Germinal center (tissue), 1 donor: ENCODE data around the gene OPRM1.

Experiments
- DNase-seq: peaks from one replicate; pipeline ENCODE4 v3.0.0; 2012; ENCODE audit warnings: mixed read lengths, low spot score

Gene OPRM1

GRCh38 chr6:154206141-154206540 is 167.1 kb downstream of the OPRM1 start:
- DNase-seq, result no peak

DNA sequence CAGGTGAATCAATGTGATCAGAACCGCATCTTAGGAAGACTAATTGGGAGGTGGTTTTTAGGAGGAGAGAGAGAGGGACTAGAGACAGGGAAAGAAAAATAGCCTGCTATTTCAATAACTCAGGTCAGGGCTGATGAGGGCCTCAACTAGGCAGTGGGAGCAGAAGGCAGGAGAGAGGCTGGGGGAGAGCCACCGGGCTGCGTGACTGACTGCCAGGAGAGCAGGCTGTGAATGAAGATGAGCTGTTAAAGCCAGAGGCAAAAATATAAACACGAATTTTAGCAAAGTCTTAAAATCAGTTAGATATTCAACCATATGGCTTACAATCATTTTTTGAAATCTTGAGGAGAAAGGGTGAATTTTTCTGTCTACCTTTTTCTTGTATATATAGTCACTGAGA is 168.0 kb downstream of the OPRM1 start:
- DNase-seq, result no peak

GRCh38 chr6:154209555-154209954 is 170.5 kb downstream of the OPRM1 start:
- no peak for DNase-seq

- DNase-seq, result no peak
These were observed 171.6 kb downstream of the OPRM1 start for GRCh38 chr6:154210678-154211077.

DNA sequence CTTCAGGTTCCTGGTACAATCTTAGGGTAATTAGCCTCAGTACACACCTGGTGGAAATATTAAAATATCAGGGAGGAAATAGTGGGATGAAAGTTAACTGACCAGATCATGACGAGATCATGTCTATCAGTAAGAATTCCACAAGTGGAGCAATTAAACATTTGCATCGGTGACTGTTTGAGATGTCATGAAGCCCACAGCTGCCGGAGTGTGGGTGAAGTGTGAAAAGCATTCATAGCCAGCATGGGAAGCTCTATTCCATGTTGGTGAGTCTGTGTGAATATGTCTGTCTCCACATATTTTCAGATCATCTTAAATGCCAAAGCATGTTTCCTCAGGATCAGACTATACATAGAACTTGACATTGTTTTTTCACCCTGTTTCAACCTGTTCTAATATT is 174.7 kb downstream of the OPRM1 start:
- no peak for DNase-seq

GRCh38 chr6:154218301-154218700 is 179.3 kb downstream of the OPRM1 start:
- no peak for DNase-seq

GRCh38 chr6:154218787-154219186 is 179.7 kb downstream of the OPRM1 start:
- DNase-seq, result no peak

DNA sequence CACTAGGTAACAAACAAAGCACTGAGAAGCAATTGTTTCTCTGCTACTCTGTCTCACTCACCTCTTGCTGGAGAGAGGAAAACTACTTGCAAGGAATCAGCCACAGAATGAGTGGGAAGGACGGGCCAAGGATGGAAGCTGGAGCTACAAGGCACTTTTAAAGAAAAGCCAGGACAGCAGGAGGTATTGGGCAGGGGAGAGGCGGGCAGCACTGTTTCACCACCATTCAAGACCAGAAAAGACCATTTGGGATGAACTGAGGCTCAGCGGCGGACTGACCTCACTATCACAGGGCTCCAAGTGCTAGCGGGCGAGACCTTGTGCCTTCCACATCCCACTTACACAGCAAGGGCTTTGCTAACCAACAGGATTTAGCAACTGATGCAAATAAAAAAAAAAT is 180.2 kb downstream of the OPRM1 start:
- no peak for DNase-seq

GRCh38 chr6:154222716-154223115 is 183.7 kb downstream of the OPRM1 start:
- DNase-seq, result no peak

DNA sequence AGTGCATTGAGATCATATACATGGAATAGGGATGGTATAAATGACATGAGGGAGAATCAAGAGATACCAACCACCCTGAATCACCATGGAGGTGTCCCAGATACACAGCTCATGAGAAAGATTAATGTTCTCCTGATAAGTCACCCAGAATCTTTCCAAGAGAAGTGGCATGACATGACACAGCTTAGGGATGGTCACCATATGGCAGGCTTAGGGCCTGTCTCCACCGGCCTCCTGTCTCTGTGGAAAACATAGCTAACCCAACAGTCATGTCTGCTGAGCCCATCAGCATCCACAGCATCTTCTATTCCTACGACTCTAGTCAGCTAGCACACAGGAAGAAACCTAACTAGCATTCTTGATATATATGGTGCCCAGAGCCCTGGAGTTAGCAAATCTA is 184.3 kb downstream of the OPRM1 start:
- no peak for DNase-seq

- no peak for DNase-seq
These were observed 187.4 kb downstream of the OPRM1 start for GRCh38 chr6:154226461-154226860.

- DNase-seq, result no peak
These were observed 189.0 kb downstream of the OPRM1 start for GRCh38 chr6:154227862-154228520.

GRCh38 chr6:154228521-154228905 is 189.5 kb downstream of the OPRM1 start:
- DNase-seq, result no peak

GRCh38 chr6:154229786-154230185 is 190.7 kb downstream of the OPRM1 start:
- DNase-seq, result no peak

- no peak for DNase-seq
These were observed 191.4 kb downstream of the OPRM1 start for GRCh38 chr6:154230393-154230792.

DNA sequence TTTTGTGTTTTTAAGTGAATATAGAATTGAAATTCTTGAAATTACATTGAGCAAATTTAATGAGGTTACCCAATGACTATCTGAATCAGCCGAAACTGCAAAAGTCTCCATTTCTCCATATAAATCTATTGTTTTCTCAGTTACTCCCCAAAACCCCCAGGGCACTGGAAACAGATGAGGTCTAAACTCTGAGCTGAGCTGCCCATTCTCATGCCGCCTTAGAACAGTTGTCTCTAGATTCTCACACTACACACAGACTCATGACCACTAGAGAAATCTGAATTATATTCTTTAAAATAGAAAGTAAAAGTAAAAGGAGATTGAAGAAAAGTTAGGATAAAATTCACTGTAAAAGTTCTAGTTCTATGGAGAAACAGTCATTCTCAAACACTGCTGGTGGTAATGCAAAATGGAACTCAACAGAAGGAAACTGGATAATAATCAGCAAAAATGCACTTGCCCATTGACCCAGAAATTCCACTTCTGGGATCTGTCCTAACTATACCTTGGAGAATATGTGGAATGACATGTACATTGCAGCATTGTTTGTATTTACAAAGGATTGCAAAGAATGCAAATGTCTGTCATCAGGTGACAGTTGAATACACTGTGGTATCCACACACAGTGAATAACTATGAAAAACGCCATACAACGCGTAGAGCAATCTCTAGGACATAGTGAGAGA is 192.0 kb downstream of the OPRM1 start:
- no peak for DNase-seq

- DNase-seq, result no peak
These were observed 193.2 kb downstream of the OPRM1 start for GRCh38 chr6:154232013-154232910.

GRCh38 chr6:154233383-154233782 is 194.3 kb downstream of the OPRM1 start:
- DNase-seq, result no peak

DNA sequence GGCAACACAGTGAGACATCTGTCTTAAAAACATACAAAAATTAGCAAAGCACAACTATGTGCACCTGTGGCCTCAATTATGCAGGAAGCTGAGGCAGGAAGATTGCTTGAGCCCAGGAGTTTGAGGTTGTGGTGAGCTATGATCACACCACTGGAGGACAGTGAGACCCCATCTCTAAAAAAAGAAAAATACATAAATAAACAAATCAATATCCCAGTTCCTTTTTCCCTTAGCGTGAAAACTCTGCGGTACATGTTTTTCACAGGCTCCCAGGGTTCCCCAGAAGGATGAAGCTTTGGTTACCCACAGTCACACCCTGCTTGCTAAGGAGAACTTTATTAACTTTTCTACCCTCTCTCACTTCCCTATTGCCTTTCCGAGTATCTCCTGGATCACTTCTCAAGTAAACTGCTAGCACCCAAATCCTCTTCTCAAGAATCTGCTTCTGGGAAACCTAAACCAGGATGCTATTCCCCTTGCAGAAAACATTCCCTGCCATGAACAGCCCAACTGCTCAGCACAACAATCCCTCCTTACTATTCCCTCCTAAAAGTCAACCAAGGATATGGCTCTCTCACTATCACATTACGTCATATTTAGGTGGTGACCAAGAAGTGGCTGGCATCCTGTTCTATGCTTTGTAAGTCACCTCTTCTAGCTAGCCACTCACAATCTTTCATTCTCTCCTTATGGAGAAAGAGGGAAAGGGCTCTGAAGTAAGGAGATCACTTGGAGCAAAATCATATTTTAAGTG is 195.2 kb downstream of the OPRM1 start:
- no peak for DNase-seq

DNA sequence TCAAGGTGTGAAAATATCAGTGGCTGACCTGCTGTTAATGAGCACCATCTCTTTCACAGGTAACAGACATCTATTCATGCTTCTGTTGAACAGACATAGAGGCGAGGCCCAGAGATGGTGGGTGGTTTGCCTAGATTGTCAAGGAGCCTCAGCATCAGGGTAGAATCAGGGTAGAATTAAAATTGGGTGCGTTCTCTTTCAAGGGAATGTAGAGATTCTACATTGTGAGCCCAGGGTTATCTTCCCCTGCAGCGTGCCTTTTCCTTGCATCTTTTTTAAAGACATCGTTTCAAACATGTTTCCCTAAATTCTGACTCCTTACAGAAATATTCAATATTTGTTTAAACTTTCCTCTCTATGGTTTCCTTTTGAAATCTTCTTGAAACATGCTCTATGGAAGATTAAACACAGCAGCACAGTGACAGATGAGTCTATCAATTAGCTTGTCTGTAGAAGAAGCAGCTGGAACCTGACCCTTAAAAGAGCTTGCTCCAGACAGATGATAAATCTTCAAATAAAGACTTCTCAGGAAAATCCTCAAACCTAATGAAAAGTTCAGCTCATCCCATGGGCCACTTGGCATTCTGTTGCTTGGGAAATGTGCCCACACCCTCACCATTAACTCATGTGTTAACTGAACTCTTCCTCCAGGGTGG is 197.7 kb downstream of the OPRM1 start:
- DNase-seq, result no peak

GRCh38 chr6:154238831-154239230 is 199.8 kb downstream of the OPRM1 start:
- no peak for DNase-seq

DNA sequence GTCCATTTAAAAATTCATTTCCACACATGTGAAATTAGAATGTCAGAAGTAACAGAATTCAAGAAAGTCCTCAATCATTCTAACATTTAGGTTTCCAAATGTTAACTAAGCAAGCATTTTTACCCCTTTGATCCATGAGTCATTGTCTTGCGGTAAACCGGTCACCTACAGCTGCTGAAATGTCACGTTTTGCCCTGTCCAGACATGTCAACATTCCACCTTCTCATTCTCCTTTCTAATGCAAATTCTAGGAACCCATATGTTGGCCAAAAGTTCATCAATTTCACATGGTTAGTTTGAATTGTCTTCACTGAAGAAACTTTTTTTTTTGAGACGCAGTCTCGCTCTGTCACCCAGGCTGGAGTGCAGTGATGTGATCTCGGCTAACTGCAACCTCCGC is 200.4 kb downstream of the OPRM1 start:
- no peak for DNase-seq
